Body of pancreas (tissue), 4 donors: ENCODE results near the gene CARD11. TPM values are rescaled to one million over a fixed set of nuclear protein-coding genes. Genes with fewer than 3 reads are reported as not detected.

Experiments used
- ATAC-seq: fragments of 150-250 bp; one replicate; pipeline ENCODE4 v1.9.1; 2016
- DNase-seq, 4 donors: peaks; one replicate each; pipeline ENCODE4 v3.0.0-alpha.2; 2019
- H3K27ac ChIP-seq, 4 donors: fragments of 200-600 bp; sonication (generic); 1 replicate in 3 of 4; 2 replicates in 1 of 4; pipeline versions ENCODE4 v1.5.1 to v1.6.1; 2016 to 2019; ENCODE audit warnings: mild to moderate bottlenecking in 1 of 4, mixed read lengths in 1 of 4, moderate library complexity in 1 of 4
- H3K27me3 ChIP-seq, 2 donors: fragments of 200-600 bp; sonication (generic); one replicate each; pipeline ENCODE4 v1.6.0; 2016; ENCODE audit warnings: mild to moderate bottlenecking in 1 of 2
- H3K36me3 ChIP-seq, 2 donors: fragments of 200-600 bp; sonication (generic); replicated peaks in 1 of 2; 2 replicates each; pipeline ENCODE4 v1.5.1; 2016; ENCODE audit warnings: low read depth in 2 of 2; ENCODE audit not compliant: insufficient read depth in 1 of 2
- H3K4me1 ChIP-seq: fragments of 200-600 bp; sonication (generic); one replicate; pipeline ENCODE4 v1.6.0; 2016
- H3K4me3 ChIP-seq, 2 donors: fragments of 200-600 bp; sonication (generic); 1 replicate in 1 of 2; 2 replicates in 1 of 2; pipeline ENCODE4 v1.5.1; 2016 to 2019
- H3K9me3 ChIP-seq, 3 donors: fragments of 200-600 bp; sonication (generic); 1 replicate in 2 of 3; 2 replicates in 1 of 3; pipeline ENCODE4 v1.5.1; 2016
- POLR2A ChIP-seq, 3 donors: fragments of 450-650 bp; IDR thresholded peaks; one replicate each; pipeline ENCODE4 v1.6.1; 2016; ENCODE audit warnings: antibody characterized with exemption in 3 of 3, mild to moderate bottlenecking in 2 of 3
- WGBS, 2 donors: methylation state at CpG; one replicate each; pipeline ENCODE4 v1.1.5; 2017; 5-methylcytosine and 5-hydroxymethylcytosine counted together
- intact Hi-C: fragments of 100-400 bp; cut with DNase I; formaldehyde crosslinking; loops from one replicate; pipeline ENCODE4 v1.15.1; 2023
- total RNA-seq, 2 donors: library from RNA; depleted of rRNA; stranded (reverse); fragments of >200 nt; gene quantifications; one replicate each; pipeline ENCODE4 v1.1.0, GENCODE V29; 2016
- TF ChIP-seq, protein P1 (sequence below), 7 experiments: fragments of 450-650 bp in 4 of 7; fragments of 200-600 bp in 3 of 7; sonication (generic) in 3 of 7; IDR thresholded peaks; one replicate each; pipeline ENCODE4 v1.5.1; 2016 to 2019; ENCODE audit warnings: antibody characterized with exemption in 7 of 7

The CARD11 gene
- total RNA-seq, 2 donors from 2014 or later, result 2.0 to 3.4 TPM

DNA sequence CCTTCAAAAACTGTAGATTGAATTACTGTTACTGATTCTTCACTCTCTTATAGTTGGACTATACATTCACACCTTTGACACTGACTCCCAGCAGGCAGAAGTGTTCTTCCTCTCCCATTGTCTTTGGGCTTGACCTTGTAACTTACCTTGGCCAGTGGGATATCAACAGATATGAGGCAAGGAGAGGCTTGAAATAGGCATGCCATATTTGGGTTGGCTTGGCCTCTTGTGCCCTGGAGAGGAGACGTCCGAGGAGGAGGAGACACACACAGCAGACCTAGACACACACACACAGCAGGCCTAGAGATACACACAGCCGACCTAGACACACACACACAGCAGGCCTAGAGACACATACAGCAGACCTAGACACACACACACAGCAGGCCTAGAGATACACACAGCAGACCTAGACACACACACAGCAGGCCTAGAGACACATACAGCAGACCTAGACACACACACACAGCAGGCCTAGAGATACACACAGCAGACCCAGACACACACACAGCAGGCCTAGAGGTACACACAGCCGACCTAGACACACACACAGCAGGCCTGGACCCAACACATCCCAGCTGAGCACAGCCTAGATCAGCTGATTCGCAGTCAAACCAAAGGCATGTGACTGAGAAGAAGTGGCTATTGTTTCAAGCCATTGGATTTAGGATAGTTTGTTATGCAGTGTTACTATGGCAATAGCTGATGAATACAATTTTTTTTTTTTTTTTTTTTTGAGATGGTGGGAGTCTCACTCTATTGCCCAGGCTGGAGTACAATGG, 187.1 kb downstream of the CARD11 start:
- Histone ChIP-seq H3K27me3 (no peaks in the 10 kb centered on the region), H3K4me1 (peaks cover 22% of the 10 kb centered on the region), H3K27ac (peak overlapping the region in 1 of 4 donors; percentile 0), H3K36me3 (no peaks in the 10 kb centered on the region), H3K9me3 (no peaks in the 10 kb centered on the region), H3K4me3 (no peak overlapping the region)
- no peak for DNase-seq
- ATAC-seq, result no peak
- intact Hi-C loops, result no loop called here
- no peak for TF ChIP-seq POLR2A (IDR thresholded peaks at IDR 0.05)
- TF ChIP-seq, protein P1, sequence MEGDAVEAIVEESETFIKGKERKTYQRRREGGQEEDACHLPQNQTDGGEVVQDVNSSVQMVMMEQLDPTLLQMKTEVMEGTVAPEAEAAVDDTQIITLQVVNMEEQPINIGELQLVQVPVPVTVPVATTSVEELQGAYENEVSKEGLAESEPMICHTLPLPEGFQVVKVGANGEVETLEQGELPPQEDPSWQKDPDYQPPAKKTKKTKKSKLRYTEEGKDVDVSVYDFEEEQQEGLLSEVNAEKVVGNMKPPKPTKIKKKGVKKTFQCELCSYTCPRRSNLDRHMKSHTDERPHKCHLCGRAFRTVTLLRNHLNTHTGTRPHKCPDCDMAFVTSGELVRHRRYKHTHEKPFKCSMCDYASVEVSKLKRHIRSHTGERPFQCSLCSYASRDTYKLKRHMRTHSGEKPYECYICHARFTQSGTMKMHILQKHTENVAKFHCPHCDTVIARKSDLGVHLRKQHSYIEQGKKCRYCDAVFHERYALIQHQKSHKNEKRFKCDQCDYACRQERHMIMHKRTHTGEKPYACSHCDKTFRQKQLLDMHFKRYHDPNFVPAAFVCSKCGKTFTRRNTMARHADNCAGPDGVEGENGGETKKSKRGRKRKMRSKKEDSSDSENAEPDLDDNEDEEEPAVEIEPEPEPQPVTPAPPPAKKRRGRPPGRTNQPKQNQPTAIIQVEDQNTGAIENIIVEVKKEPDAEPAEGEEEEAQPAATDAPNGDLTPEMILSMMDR (IDR thresholded peaks at IDR 0.05), result no peak
- 68 to 93% methylated on average over 2 to 5 of the region's 5 CpGs for WGBS, 2 donors

Other genes starting within 250 kb of the CARD11 start
- gene GNA12, start 199.6 kb downstream of the CARD11 start, total RNA-seq, result 10 to 100 TPM; 12.2 to 17.5 TPM